ENCODE measurements around the gene CIP2A. TPM values are rescaled to one million over a fixed set of nuclear protein-coding genes. Genes with fewer than 3 reads are reported as not detected.

Gene CIP2A
- total and polyA plus RNA-seq, 2 of the 8 experiments (the other 6 are each of a cell fraction or from before 2014, with no cell fraction given), result 11.9 to 38.0 TPM

GRCh38 chr3:108548304-108548703, 40.9 kb downstream of the CIP2A start:
- Histone ChIP-seq H3K23me2 (ENCODE audit: low read depth, low read length) (no peaks in the 10 kb centered on the region), H3K9ac (replicated peaks in 1 of 4; ENCODE audit: extremely low read depth in 1 of 4, low read depth in 3 of 4, low read length in 3 of 4) (no peak overlapping the region), H4K5ac (ENCODE audit: insufficient read length, low read depth, low read length) (no peak overlapping the region), H3K36me3 (ENCODE audit: control insufficient read depth in 2 of 4, insufficient read depth in 4 of 4, low read length in 3 of 4) (peaks cover 0 to 49% (median 7%) of the 10 kb centered on the region in 4 experiments), H4K91ac (replicated peaks; ENCODE audit: insufficient read length, low read length) (no peak overlapping the region), H3K14ac (ENCODE audit: insufficient read length) (no peak overlapping the region), H2BK20ac (ENCODE audit: low read length) (no peak overlapping the region), H2BK12ac (ENCODE audit: low read depth, low read length) (no peak overlapping the region), H3K4me2 (ENCODE audit: insufficient read depth in 1 of 2, low read depth in 2 of 2, low read length in 2 of 2) (no peak overlapping the region), H2BK120ac (replicated peaks; ENCODE audit: low read depth, low read length) (no peak overlapping the region), H3K79me1 (ENCODE audit: low read depth, low read length) (no peaks in the 10 kb centered on the region), H3K4ac (replicated peaks; ENCODE audit: insufficient read length, low read depth, low read length) (no peak overlapping the region), H2BK5ac (ENCODE audit: low read depth, low read length) (no peak overlapping the region), H3K56ac (replicated peaks; ENCODE audit: insufficient read length, low read depth, low read length) (no peak overlapping the region), H3K18ac (ENCODE audit: extremely low read depth, low read length) (no peak overlapping the region), H3K23ac (ENCODE audit: insufficient read length) (no peak overlapping the region), H2AK5ac (ENCODE audit: low read depth, low read length) (no peak overlapping the region), H3K27me3 (replicated peaks in 1 of 4; ENCODE audit: control insufficient read depth in 3 of 4, extremely low read depth in 1 of 4, insufficient read depth in 3 of 4, low read length in 3 of 4) (no peaks in the 10 kb centered on the region), H3K27ac (ENCODE audit: low read depth, low read length) (no peak overlapping the region), H3K9me3 (ENCODE audit: insufficient read depth in 2 of 2, low read depth in 1 of 2, low read length in 1 of 2) (0 out of 4 replicates have a peak, but pooled peaks cover 0 to 4% of the 10 kb centered on the region in 2 experiments), H3K4me1 (replicated peaks in 1 of 4; ENCODE audit: control insufficient read depth in 3 of 4, insufficient read depth in 4 of 4, low read length in 3 of 4) (no peaks in the 10 kb centered on the region), H3K79me2 (ENCODE audit: control insufficient read depth in 1 of 2, insufficient read depth in 2 of 2, low read length in 2 of 2) (no peaks in the 10 kb centered on the region), H2AFZ (ENCODE audit: low read length) (no peak overlapping the region), H3K4me3 (ENCODE audit: extremely low read depth in 1 of 4, insufficient read depth in 2 of 4, low read depth in 3 of 4, low read length in 4 of 4) (no peak overlapping the region), H4K20me1 (replicated peaks in 1 of 2; ENCODE audit: control insufficient read depth in 1 of 2, insufficient read depth in 2 of 2, low read length in 2 of 2) (no peaks in the 10 kb centered on the region), H4K8ac (ENCODE audit: extremely low read depth, insufficient read depth, low read length) (no peak overlapping the region), H2BK15ac (ENCODE audit: low read length) (no peak overlapping the region)
- 88% methylated on average over 1 of the region's 1 CpG; no CpG with 5 or more reads in 1 of the 2 experiments for WGBS, 2 experiments (ENCODE audit: extremely low coverage in 1 of 2, insufficient coverage in 1 of 2, insufficient read length in 1 of 2, insufficient replicate concordance in 2 of 2, low coverage in 1 of 2, low lambda C conversion rate in 2 of 2, missing lambda C conversion rate in 1 of 2)
- ChIA-PET CTCF (ENCODE audit: partially characterized antibody) (no interaction called here), POLR2A (ENCODE audit: partially characterized antibody) (no interaction called here)
- FAIRE-seq (no peak), DNase-seq (ENCODE audit: low read depth in 1 of 2, low spot score in 2 of 2) (no peak)
- TF ChIP-seq CHD2 (IDR thresholded peaks at IDR 0.05; ENCODE audit: low read length) (no peak), TEAD4 (IDR thresholded peaks at IDR 0.05; ENCODE audit: low read depth, low read length) (no peak)
